Breast epithelium (tissue), 3 donors: ENCODE measurements around the gene PDE4D.

Experiments
- CTCF ChIP-seq, 3 donors: fragments of 450-650 bp; IDR thresholded peaks; one replicate each; pipeline ENCODE4 v1.5.1; 2016 to 2017; ENCODE audit warnings: antibody characterized with exemption in 3 of 3, mild to moderate bottlenecking in 3 of 3, moderate library complexity in 3 of 3
- POLR2A ChIP-seq: fragments of 450-650 bp; IDR thresholded peaks from one replicate; pipeline ENCODE4 v1.6.1; 2016; ENCODE audit warnings: antibody characterized with exemption, mild to moderate bottlenecking, moderate library complexity

GRCh38 chr5:59460368-59461153 lies 433.0 kb downstream of the PDE4D start:
- TF ChIP-seq POLR2A, result no peak
- no peak for TF ChIP-seq CTCF (IDR thresholded peaks at IDR 0.05)
